A673 (cell line): ENCODE results near the gene TXLNG. TPM values are rescaled to one million over a fixed set of nuclear protein-coding genes. Genes with fewer than 3 reads are reported as not detected.
"Not testable (repeated sequence)": the region's sequence is repeated elsewhere in the genome, so short reads cannot be mapped to it uniquely, and the experiment has no call there.

Source experiments
- BruUV-seq: library from RNA; stranded (reverse); fragments of 400-500 nt; replicated peaks from 2 replicates; lab custom pipeline; 2021; lab: Mats Ljungman, UMichigan
- CTCF ChIA-PET: fragments of 300-600 bp; sonication (Branson Sonifier 250); formaldehyde crosslinking; loops from one replicate; lab custom pipeline; 2022; ENCODE audit warnings: antibody characterized with exemption; lab: Charles Lee
- POLR2A ChIA-PET: fragments of 300-600 bp; sonication (Branson Sonifier 250); formaldehyde crosslinking; loops from one replicate; lab custom pipeline; 2022; ENCODE audit warnings: antibody characterized with exemption; ENCODE audit not compliant: low non-redundant PET; lab: Charles Lee
- DNase-seq: peaks from one replicate; pipeline ENCODE4 v3.0.0-alpha.2; 2015; ENCODE audit warnings: low spot score
- H3K27ac ChIP-seq: fragments of 200-600 bp; sonication (generic); 2 replicates; pipeline ENCODE4 v1.5.1; 2016; ENCODE audit warnings: mixed run types, low read depth, mild to moderate bottlenecking, mixed read lengths, antibody characterized with exemption, low read length; ENCODE audit not compliant: poor library complexity, severe bottlenecking
- H3K27me3 ChIP-seq: fragments of 200-600 bp; sonication (generic); replicated peaks from 2 replicates; pipeline ENCODE4 v1.6.1; 2017; ENCODE audit warnings: mixed run types, low read depth, mild to moderate bottlenecking, mixed read lengths, antibody characterized with exemption, low read length; ENCODE audit not compliant: insufficient read depth, poor library complexity
- H3K36me3 ChIP-seq: fragments of 200-600 bp; sonication (generic); 2 replicates; pipeline ENCODE4 v1.6.1; 2016; ENCODE audit warnings: mixed run types, mild to moderate bottlenecking, mixed read lengths, antibody characterized with exemption, low read length; ENCODE audit not compliant: insufficient read depth, poor library complexity, severe bottlenecking
- H3K4me1 ChIP-seq: fragments of 200-600 bp; sonication (generic); 2 replicates; pipeline ENCODE4 v1.6.1; 2017; ENCODE audit warnings: mixed run types, mild to moderate bottlenecking, mixed read lengths, antibody characterized with exemption, low read length; ENCODE audit not compliant: insufficient read depth, poor library complexity, severe bottlenecking
- H3K4me3 ChIP-seq: fragments of 200-600 bp; sonication (generic); 2 replicates; pipeline ENCODE4 v1.5.1; 2016; ENCODE audit warnings: low read depth, mixed run types, mild to moderate bottlenecking, mixed read lengths, low read length; ENCODE audit not compliant: poor library complexity, severe bottlenecking
- H3K9me3 ChIP-seq: fragments of 200-600 bp; sonication (generic); 2 replicates; pipeline ENCODE4 v1.6.1; 2016; ENCODE audit warnings: mixed run types, low read depth, mild to moderate bottlenecking, mixed read lengths, antibody characterized with exemption, low read length; ENCODE audit not compliant: poor library complexity, severe bottlenecking
- CTCF ChIP-seq: fragments of 300-800, 200-600 bp; sonication (generic); conservative IDR thresholded peaks from 2 replicates; pipeline ENCODE4 v1.5.1; 2017; ENCODE audit warnings: low read depth, mild to moderate bottlenecking, antibody characterized with exemption, low read length, moderate library complexity, mixed read lengths
- EZH2 ChIP-seq: fragments of 200-600 bp; sonication (generic); IDR thresholded peaks from 2 replicates; pipeline ENCODE4 v1.6.1; 2017; ENCODE audit warnings: borderline replicate concordance, low read depth, mild to moderate bottlenecking, mixed read lengths, antibody characterized with exemption, low read length; ENCODE audit not compliant: poor library complexity, severe bottlenecking
- intact Hi-C: fragments of 100-400 bp; cut with micrococcal nuclease; formaldehyde crosslinking; loops from one replicate; pipeline ENCODE4 v1.10.0; 2022; ENCODE audit not compliant: unreplicated experiment
- total RNA-seq: library from RNA; stranded (reverse); gene quantifications from 2 replicates; pipeline ENCODE4 v1.2.3, GENCODE V29; 2021

The TXLNG gene
- total RNA-seq, 1 experiment from 2014 or later = 25.7 TPM

GRCh38 chrX:16774746-16775145 lies 11.5 kb upstream of the TXLNG start:
- POLR2A ChIA-PET = no interaction called here
- DNase-seq = no peak
- Histone ChIP-seq H3K4me3 (no peak overlapping the region), H3K4me1 (no peaks in the 10 kb centered on the region), H3K9me3 (no peaks in the 10 kb centered on the region), H3K36me3 (no peaks in the 10 kb centered on the region), H3K27ac (no peak overlapping the region), H3K27me3 (no peaks in the 10 kb centered on the region)
- CTCF ChIA-PET = no interaction called here
- TF ChIP-seq EZH2 = no peak
- no peak for TF ChIP-seq CTCF
- intact Hi-C loops = no loop called here
- BruUV-seq = no TSS peak

DNA sequence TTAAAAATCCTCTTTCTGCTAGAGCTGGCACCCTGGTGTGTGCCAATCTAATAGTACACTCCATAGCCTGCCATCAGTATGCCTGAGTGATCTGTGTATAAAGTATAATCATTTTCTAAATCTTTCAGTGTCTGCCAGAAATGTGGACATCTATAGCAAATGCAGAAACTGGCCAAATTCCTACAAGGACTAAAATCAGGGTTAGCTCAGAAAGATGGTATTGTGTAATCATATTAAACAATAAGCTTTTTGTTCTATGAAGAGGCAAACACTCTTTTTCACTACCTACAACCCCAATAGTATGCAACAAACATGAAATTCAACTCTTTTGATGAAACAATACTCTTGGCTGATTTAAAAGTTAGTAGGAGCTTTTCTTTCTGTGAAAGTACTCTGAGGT lies 7.7 kb upstream of the TXLNG start:
- H3K4me1 ChIP-seq = no peaks in the 10 kb centered on the region
- BruUV-seq = no TSS peak
- H3K4me3 ChIP-seq = no peak overlapping the region
- H3K27me3 ChIP-seq = no peaks in the 10 kb centered on the region
- ChIA-PET CTCF (no interaction called here), POLR2A (no interaction called here)
- no peaks in the 10 kb centered on the region for H3K9me3 ChIP-seq
- H3K36me3 ChIP-seq = no peaks in the 10 kb centered on the region
- intact Hi-C loops = no loop called here
- TF ChIP-seq EZH2 (no peak), CTCF (no peak)
- no peak overlapping the region for H3K27ac ChIP-seq
- no peak for DNase-seq

GRCh38 chrX:16778993-16779392 lies 7.3 kb upstream of the TXLNG start:
- DNase-seq = no peak
- no peaks in the 10 kb centered on the region for H3K36me3 ChIP-seq
- ChIA-PET POLR2A (no interaction called here), CTCF (no interaction called here)
- TF ChIP-seq EZH2 (no peak), CTCF (no peak)
- H3K9me3 ChIP-seq = no peaks in the 10 kb centered on the region
- no peaks in the 10 kb centered on the region for H3K4me1 ChIP-seq
- no peaks in the 10 kb centered on the region for H3K27me3 ChIP-seq
- no peak overlapping the region for H3K4me3 ChIP-seq
- intact Hi-C loops = no loop called here
- H3K27ac ChIP-seq = no peak overlapping the region
- no TSS peak for BruUV-seq

DNA sequence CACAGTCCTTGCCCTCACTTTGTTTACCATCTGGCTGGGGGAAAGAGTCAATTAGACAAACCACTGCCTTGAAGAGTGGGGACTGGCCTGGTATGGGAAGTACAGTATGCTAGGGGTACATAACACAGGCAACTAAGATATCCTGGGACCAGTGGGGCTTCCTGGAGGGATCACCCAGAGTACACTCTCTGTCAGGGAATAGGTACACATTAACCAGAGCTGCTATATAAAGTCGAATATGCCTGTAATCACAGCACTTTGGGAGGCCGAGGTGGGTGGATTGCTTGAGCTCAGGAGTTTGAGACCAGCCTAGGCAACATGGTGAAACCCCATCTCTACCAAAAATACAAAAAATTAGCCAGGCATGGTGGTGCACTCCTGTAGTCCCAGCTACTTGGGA lies 6.5 kb upstream of the TXLNG start:
- DNase-seq, BruUV-seq, CTCF ChIA-PET: not testable (repeated sequence)

More for the DNA sequence above, 6.5 kb upstream of the TXLNG start:
- H3K27me3 ChIP-seq, H3K4me3 ChIP-seq, H3K9me3 ChIP-seq, H3K4me1 ChIP-seq, intact Hi-C loops, POLR2A ChIA-PET, H3K27ac ChIP-seq, H3K36me3 ChIP-seq: not testable (repeated sequence)
